Measurements from ENCODE around the gene C2orf92.
"Not testable (repeated sequence)": the region's sequence is repeated elsewhere in the genome, so short reads cannot be mapped to it uniquely, and the experiment has no call there.

Gene C2orf92

GRCh38 chr2:97669448-97669847 is at the start of gene C2orf92:
Gene C2orf92, plus strand, starts transcription at chr2:97669713. Its CDS starts 76 bp downstream, at chr2:97669789.
- DNase-seq: no peak

- DNase-seq: not testable (repeated sequence)
These were observed 49.0 kb upstream of the C2orf92 start for GRCh38 chr2:97620492-97620891.

GRCh38 chr2:97622976-97623375 is 46.5 kb upstream of the C2orf92 start:
- DNase-seq: not testable (repeated sequence)

GRCh38 chr2:97625354-97626048 is 44.0 kb upstream of the C2orf92 start:
- DNase-seq: not testable (repeated sequence)

- not testable (repeated sequence) for DNase-seq
These were observed 43.5 kb upstream of the C2orf92 start for GRCh38 chr2:97626049-97626430.

GRCh38 chr2:97644023-97644717 is 25.3 kb upstream of the C2orf92 start:
- DNase-seq: no peak

- no peak for DNase-seq
These were observed 24.3 kb upstream of the C2orf92 start for GRCh38 chr2:97645112-97645694.

- DNase-seq: peak; percentile 99
These were observed 23.6 kb upstream of the C2orf92 start, which contains the start of gene COX5B for GRCh38 chr2:97645695-97646629. Gene COX5B, plus strand, starts transcription at chr2:97646062. Its CDS starts 25 bp downstream, at chr2:97646087.

- no peak for DNase-seq
These were observed 22.5 kb upstream of the C2orf92 start for GRCh38 chr2:97646977-97647376.

- no peak for DNase-seq
These were observed 18.4 kb upstream of the C2orf92 start for GRCh38 chr2:97651114-97651513.

GRCh38 chr2:97653473-97653872 is 16.0 kb upstream of the C2orf92 start:
- no peak for DNase-seq

GRCh38 chr2:97653874-97654273 is 15.6 kb upstream of the C2orf92 start:
- no peak for DNase-seq

GRCh38 chr2:97654309-97654708 is 15.2 kb upstream of the C2orf92 start:
- no peak for DNase-seq

- DNase-seq: no peak
These were observed 14.7 kb upstream of the C2orf92 start for GRCh38 chr2:97654791-97655190.

- no peak for DNase-seq
These were observed 13.3 kb upstream of the C2orf92 start for GRCh38 chr2:97656129-97656755.

GRCh38 chr2:97656905-97657587 is 12.5 kb upstream of the C2orf92 start:
- no peak for DNase-seq

- DNase-seq: no peak
These were observed 11.4 kb upstream of the C2orf92 start for GRCh38 chr2:97657986-97658690.

- DNase-seq: no peak
These were observed 10.8 kb upstream of the C2orf92 start for GRCh38 chr2:97658691-97659157.

GRCh38 chr2:97659256-97660043 is 10.1 kb upstream of the C2orf92 start:
- DNase-seq: no peak
